ENCODE data around the gene GRK7. TPM values are rescaled to one million over a fixed set of nuclear protein-coding genes. Genes with fewer than 3 reads are reported as not detected.
A peak's percentile ranks its signal among the peaks of the same experiment; 100 is the strongest.

The GRK7 gene
- total and polyA plus RNA-seq, 9 of the 15 experiments (the other 6 are each of a cell fraction or from before 2014, with no cell fraction given) = 0.01 to 0.08 (median 0.04) TPM; not detected in 3

GRCh38 chr3:141804778-141805639 is 41.8 kb downstream of the GRK7 start (continued):
- no peak; a peak in 1 of 4 replicates for TF ChIP-seq ZNF318 (IDR thresholded peaks at IDR 0.05; ENCODE audit: borderline replicate concordance in 1 of 2, low read depth in 1 of 2)
- no peak for TF ChIP-seq ZNF699 (CRISPR knock-in tag; IDR thresholded peaks at IDR 0.05; ENCODE audit: insufficient replicate concordance)
- TF ChIP-seq HDGF (IDR thresholded peaks at IDR 0.05) = peak; percentile 100
- 0 out of 2 replicates have a peak, but pooled peaks have one; percentile 54 for TF ChIP-seq NR2C2 (CRISPR knock-in tag; IDR thresholded peaks at IDR 0.05)
- TF ChIP-seq NR2C2 (tag; IDR thresholded peaks at IDR 0.05) = no peak
- TF ChIP-seq SRF (CRISPR knock-in tag; IDR thresholded peaks at IDR 0.05) = peak in 1 of 2 experiments; percentile 24; a peak in 1 of 4 replicates
- no peak for TF ChIP-seq HMG20A (CRISPR knock-in tag; conservative IDR thresholded peaks at IDR 0.05)
- TF ChIP-seq ZFP30 (CRISPR knock-in tag; IDR thresholded peaks at IDR 0.05; ENCODE audit: borderline replicate concordance) = no peak
- TF ChIP-seq BRD9 (IDR thresholded peaks at IDR 0.05; ENCODE audit: low read depth, partially characterized antibody) = peak; percentile 79
- TF ChIP-seq CBX1 (IDR thresholded peaks at IDR 0.05; ENCODE audit: low read depth) = no peak
- TF ChIP-seq FOXP4 (CRISPR knock-in tag; IDR thresholded peaks at IDR 0.05; ENCODE audit: borderline replicate concordance) = 0 out of 2 replicates have a peak, but pooled peaks have one; percentile 47
- peak in 1 of 2 experiments; percentile 84; a peak in 1 of 4 replicates for TF ChIP-seq FOXA3 (CRISPR knock-in tag; conservative IDR thresholded peaks at IDR 0.05 in 1 of 2, IDR thresholded peaks at IDR 0.05 in 1 of 2)
- peak; percentile 91 for TF ChIP-seq JUN (IDR thresholded peaks at IDR 0.05; ENCODE audit: borderline replicate concordance, low read depth, low read length)
- peak; percentile 31; the same call in 1 of the 2 replicates for TF ChIP-seq JUN (CRISPR knock-in tag; IDR thresholded peaks at IDR 0.05; ENCODE audit: borderline replicate concordance)
- TF ChIP-seq RAD51 (IDR thresholded peaks at IDR 0.05; ENCODE audit: borderline replicate concordance, low read depth) = no peak
- TF ChIP-seq RUNX1 (IDR thresholded peaks at IDR 0.05; ENCODE audit: low read depth) = 0 out of 2 replicates have a peak, but pooled peaks have one; percentile 16

All from K562 (cell line).